ENCODE measurements around the gene TCTN1. TPM values are rescaled to one million over a fixed set of nuclear protein-coding genes. Genes with fewer than 3 reads are reported as not detected.
"Not testable (repeated sequence)": the region's sequence is repeated elsewhere in the genome, so short reads cannot be mapped to it uniquely, and the experiment has no call there.

TCTN1 gene
- total and polyA plus RNA-seq, 2 donors (not counting 3 experiments of a cell fraction or from before 2014, with no cell fraction given) = 21.1 to 23.3 TPM

GRCh38 chr12:110574044-110574443 lies 39.9 kb upstream of the TCTN1 start:
- H3K9ac ChIP-seq (replicated peaks; ENCODE audit: extremely low read depth, insufficient read depth, low read length) = no peak overlapping the region
- no TSS peak for BruUV-seq (replicated peaks)
- dilution Hi-C loops (cut with MboI; ENCODE audit: extremely low pct_ligation_motif_present, low sequenced_read_pairs) = no loop called here
- no peak overlapping the region for H3K27ac ChIP-seq (ENCODE audit: insufficient read depth, low read depth, low read length)
- H3K4me1 ChIP-seq (ENCODE audit: control insufficient read depth, extremely low read depth, insufficient read depth, low read length) = peaks cover 13% of the 10 kb centered on the region
- intact Hi-C loops (cut with micrococcal nuclease) = no loop called here
- H3K79me2 ChIP-seq (ENCODE audit: control insufficient read depth, insufficient read depth, low read length) = peaks cover 82% of the 10 kb centered on the region
- no peaks in the 10 kb centered on the region for H3K27me3 ChIP-seq (ENCODE audit: control insufficient read depth in 2 of 2, insufficient read depth in 2 of 2, low read length in 2 of 2)
- ChIA-PET CTCF (no interaction called here), POLR2A (no interaction called here)
- H3K9me1 ChIP-seq (replicated peaks; ENCODE audit: control insufficient read depth, extremely low read depth, insufficient read depth, low read length) = no peaks in the 10 kb centered on the region
- no peak overlapping the region for H3K4me3 ChIP-seq (replicated peaks in 1 of 3; ENCODE audit: insufficient read depth in 1 of 3, low read depth in 1 of 3, low read length in 3 of 3)
- TF ChIP-seq CTCF (IDR thresholded peaks at IDR 0.05; ENCODE audit: extremely low read depth in 1 of 2, insufficient read depth in 1 of 2, low read depth in 1 of 2, low read length in 2 of 2) (no peak), FOS (IDR thresholded peaks at IDR 0.05; ENCODE audit: borderline replicate concordance, insufficient read depth, low read length) (no peak), JUN (IDR thresholded peaks at IDR 0.05; ENCODE audit: borderline replicate concordance, insufficient read depth, insufficient read length, low read depth) (no peak), POLR2AphosphoS5 (IDR thresholded peaks at IDR 0.05; ENCODE audit: insufficient read depth, low read depth, low read length) (no peak), MYC (IDR thresholded peaks at IDR 0.05; ENCODE audit: low read depth, low read length) (no peak), POLR2A (IDR thresholded peaks at IDR 0.05; ENCODE audit: low read depth, low read length) (no peak)
- TF ChIP-seq, protein P1, sequence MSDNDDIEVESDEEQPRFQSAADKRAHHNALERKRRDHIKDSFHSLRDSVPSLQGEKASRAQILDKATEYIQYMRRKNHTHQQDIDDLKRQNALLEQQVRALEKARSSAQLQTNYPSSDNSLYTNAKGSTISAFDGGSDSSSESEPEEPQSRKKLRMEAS (IDR thresholded peaks at IDR 0.05; ENCODE audit: insufficient read depth, insufficient read length) = no peak
- peaks cover 3% of the 10 kb centered on the region for H3K9me3 ChIP-seq (replicated peaks; ENCODE audit: control insufficient read depth, insufficient read depth, low read length)
- no peak for DNase-seq (ENCODE audit: low read depth, low spot score)
- no peaks in the 10 kb centered on the region for H3K36me3 ChIP-seq (ENCODE audit: control insufficient read depth in 2 of 2, extremely low read depth in 1 of 2, insufficient read depth in 2 of 2, low read length in 2 of 2)
- no peaks in the 10 kb centered on the region for H4K20me1 ChIP-seq (replicated peaks; ENCODE audit: control insufficient read depth, extremely low read depth, insufficient read depth, low read length)
- no peak for FAIRE-seq
- no peak overlapping the region for H3K4me2 ChIP-seq (ENCODE audit: insufficient read depth, low read length)
- H2AFZ ChIP-seq (ENCODE audit: low read depth, low read length) = no peak overlapping the region

DNA sequence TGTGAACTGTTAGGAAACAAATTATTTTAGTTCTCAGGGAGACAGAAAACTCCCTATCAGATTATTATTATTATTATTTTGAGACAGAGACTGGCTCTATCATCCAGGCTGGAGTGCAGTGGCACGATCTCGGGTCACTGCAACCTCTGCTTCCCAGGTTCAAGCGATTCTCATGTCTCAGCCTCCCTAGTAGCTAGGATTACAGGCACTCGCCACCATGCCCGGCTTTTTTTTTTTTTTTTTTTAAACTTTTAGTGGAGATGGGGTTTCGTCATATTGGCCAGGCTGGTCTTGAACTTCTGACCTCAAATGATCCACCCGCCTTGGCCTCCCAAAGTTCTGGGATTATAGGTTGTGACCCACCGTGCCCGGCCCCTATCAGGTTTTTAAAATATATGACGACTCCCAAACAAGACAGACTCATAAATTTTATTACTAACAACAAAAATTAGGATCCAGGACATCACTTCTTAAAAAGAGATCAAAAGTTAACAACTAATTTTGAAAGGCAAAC lies 39.2 kb upstream of the TCTN1 start:
- H3K9ac ChIP-seq (replicated peaks; ENCODE audit: extremely low read depth, insufficient read depth, low read length); POLR2A ChIA-PET; H3K36me3 ChIP-seq (ENCODE audit: control insufficient read depth in 2 of 2, extremely low read depth in 1 of 2, insufficient read depth in 2 of 2, low read length in 2 of 2); dilution Hi-C loops (cut with MboI; ENCODE audit: extremely low pct_ligation_motif_present, low sequenced_read_pairs); H2AFZ ChIP-seq (ENCODE audit: low read depth, low read length); H3K27ac ChIP-seq (ENCODE audit: insufficient read depth, low read depth, low read length); H3K9me1 ChIP-seq (replicated peaks; ENCODE audit: control insufficient read depth, extremely low read depth, insufficient read depth, low read length); H3K4me3 ChIP-seq (replicated peaks in 1 of 3; ENCODE audit: insufficient read depth in 1 of 3, low read depth in 1 of 3, low read length in 3 of 3); intact Hi-C loops (cut with micrococcal nuclease); H3K27me3 ChIP-seq (ENCODE audit: control insufficient read depth in 2 of 2, insufficient read depth in 2 of 2, low read length in 2 of 2); H3K9me3 ChIP-seq (replicated peaks; ENCODE audit: control insufficient read depth, insufficient read depth, low read length); BruUV-seq (replicated peaks); DNase-seq (ENCODE audit: low read depth, low spot score); H4K20me1 ChIP-seq (replicated peaks; ENCODE audit: control insufficient read depth, extremely low read depth, insufficient read depth, low read length); H3K4me2 ChIP-seq (ENCODE audit: insufficient read depth, low read length); FAIRE-seq: not testable (repeated sequence)
- Histone ChIP-seq H3K4me1 (ENCODE audit: control insufficient read depth, extremely low read depth, insufficient read depth, low read length) (peaks cover 13% of the 10 kb centered on the region), H3K79me2 (ENCODE audit: control insufficient read depth, insufficient read depth, low read length) (peaks cover 82% of the 10 kb centered on the region)
- CTCF ChIA-PET = interaction anchor here (1.2 to 1.9 kb wide), 3 partner anchors 9 to 25 kb away, joined by 5 to 9 read pairs (median 7); no protein-coding TSS in a partner anchor
